ENCODE measurements around the gene AP1G2. TPM values are rescaled to one million over a fixed set of nuclear protein-coding genes. Genes with fewer than 3 reads are reported as not detected.

AP1G2 gene
- polyA plus RNA-seq, 1 of the 3 experiments (the other 2 are of a cell fraction): 88.3 TPM

DNA sequence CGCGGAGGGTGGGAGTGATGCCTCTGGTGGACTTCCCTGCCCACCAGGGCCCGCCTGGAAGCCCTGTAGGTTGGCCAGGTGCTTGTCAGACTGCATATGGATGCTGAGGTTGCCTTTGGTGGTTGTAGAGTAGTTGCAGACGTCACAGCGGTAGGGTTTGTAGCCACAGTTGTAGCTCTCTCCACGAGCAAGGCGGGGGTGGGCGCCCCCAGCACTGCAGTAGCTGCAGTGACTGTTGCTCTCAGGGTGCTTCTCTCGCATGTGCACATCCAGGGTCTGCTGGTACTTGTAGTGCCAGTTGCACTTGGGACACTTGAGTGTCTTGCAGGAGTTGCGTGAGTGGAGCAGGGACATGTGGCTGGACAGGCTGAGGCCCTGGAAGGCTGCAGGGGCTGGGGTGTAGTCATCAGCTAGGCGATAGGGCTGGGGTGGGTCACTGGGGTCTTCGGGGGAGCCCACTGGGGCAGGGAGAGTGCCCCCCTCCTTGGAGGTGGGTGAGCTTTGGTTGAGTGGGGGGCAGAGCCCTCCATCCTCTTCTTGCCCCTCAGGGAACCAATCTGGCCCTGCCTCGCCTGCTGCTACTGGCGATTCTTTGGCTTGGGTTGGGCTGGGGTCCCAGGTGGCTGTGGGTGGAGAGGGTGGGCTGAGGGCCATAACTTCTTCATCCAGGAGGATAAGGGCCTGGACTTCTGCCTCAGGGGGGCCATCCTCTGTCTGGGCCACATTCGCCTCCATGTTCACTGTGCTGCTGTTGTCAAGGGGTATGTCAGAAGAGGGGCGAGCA lies 33.7 kb downstream of the AP1G2 start:
- no peaks in the 10 kb centered on the region for H3K27me3 ChIP-seq (ENCODE audit: insufficient read depth)
- ChIA-PET POLR2A (no interaction called here), CTCF (interaction anchor here (1.0 to 11.4 kb wide), 6 partner anchors 10 to 53 kb away, joined by 3 to 142 read pairs (median 6); no protein-coding TSS in a partner anchor)
- DNase-seq: no peak
- H3K9me2 ChIP-seq: no peaks in the 10 kb centered on the region
- 91% methylated on average over 7 of the region's 16 CpGs for WGBS (ENCODE audit: low lambda C conversion rate)
- no peaks in the 10 kb centered on the region for H3F3A ChIP-seq (replicated peaks; ENCODE audit: insufficient read depth)
- H4K20me1 ChIP-seq (ENCODE audit: insufficient read depth): no peaks in the 10 kb centered on the region
- H3K9ac ChIP-seq: no peak overlapping the region
- no peaks in the 10 kb centered on the region; a peak in 1 of 4 replicates for H3K4me1 ChIP-seq (ENCODE audit: control insufficient read depth in 1 of 2, insufficient read depth in 2 of 2, low read depth in 1 of 2, low read length in 1 of 2)
- H3K27ac ChIP-seq (ENCODE audit: low read depth in 2 of 2, low read length in 1 of 2): no peak overlapping the region
- H3K79me2 ChIP-seq (ENCODE audit: insufficient read depth): no peaks in the 10 kb centered on the region
- H3K9me3 ChIP-seq: no peaks in the 10 kb centered on the region
- H2AFZ ChIP-seq (ENCODE audit: low read depth): no peak overlapping the region
- H3K4me2 ChIP-seq: no peak overlapping the region
- peaks cover 0 to 16% of the 10 kb centered on the region in 2 experiments for H3K36me3 ChIP-seq (replicated peaks in 1 of 2; ENCODE audit: control insufficient read depth in 1 of 2, insufficient read depth in 2 of 2, low read length in 1 of 2)
- no peak overlapping the region for H3K4me3 ChIP-seq (ENCODE audit: low read depth in 2 of 2, low read length in 1 of 2)
- TF ChIP-seq TCF12 (IDR thresholded peaks at IDR 0.05): no peak
- TF ChIP-seq, protein P1, sequence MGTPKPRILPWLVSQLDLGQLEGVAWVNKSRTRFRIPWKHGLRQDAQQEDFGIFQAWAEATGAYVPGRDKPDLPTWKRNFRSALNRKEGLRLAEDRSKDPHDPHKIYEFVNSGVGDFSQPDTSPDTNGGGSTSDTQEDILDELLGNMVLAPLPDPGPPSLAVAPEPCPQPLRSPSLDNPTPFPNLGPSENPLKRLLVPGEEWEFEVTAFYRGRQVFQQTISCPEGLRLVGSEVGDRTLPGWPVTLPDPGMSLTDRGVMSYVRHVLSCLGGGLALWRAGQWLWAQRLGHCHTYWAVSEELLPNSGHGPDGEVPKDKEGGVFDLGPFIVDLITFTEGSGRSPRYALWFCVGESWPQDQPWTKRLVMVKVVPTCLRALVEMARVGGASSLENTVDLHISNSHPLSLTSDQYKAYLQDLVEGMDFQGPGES (IDR thresholded peaks at IDR 0.05; ENCODE audit: low read depth, low read length): no peak

DNA sequence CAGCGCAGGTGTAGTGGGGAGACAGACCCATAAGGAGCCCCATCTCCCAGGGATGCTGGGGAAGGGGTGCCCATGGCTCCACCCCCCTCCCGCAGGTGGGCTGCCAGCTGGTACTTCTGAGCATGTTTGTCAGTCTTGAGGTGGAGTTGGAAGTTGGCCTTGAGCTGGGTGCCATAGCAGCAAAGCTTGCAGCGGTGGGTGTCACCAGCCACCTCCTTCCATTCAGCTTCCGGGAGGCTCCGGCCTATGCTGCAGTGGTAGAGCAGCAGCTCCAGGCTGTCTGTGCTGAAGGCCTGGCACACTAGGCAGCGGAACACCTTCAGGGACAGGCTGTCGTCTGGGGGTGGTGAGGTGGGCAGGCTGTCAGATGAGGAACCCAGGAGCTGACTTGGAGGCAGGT lies 34.9 kb downstream of the AP1G2 start:
- no peaks in the 10 kb centered on the region for H3K9me3 ChIP-seq
- H3K4me3 ChIP-seq (ENCODE audit: low read depth in 2 of 2, low read length in 1 of 2): no peak overlapping the region
- H3K9ac ChIP-seq: no peak overlapping the region
- POLR2A ChIA-PET: no interaction called here
- TF ChIP-seq, protein P2, sequence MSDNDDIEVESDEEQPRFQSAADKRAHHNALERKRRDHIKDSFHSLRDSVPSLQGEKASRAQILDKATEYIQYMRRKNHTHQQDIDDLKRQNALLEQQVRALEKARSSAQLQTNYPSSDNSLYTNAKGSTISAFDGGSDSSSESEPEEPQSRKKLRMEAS (IDR thresholded peaks at IDR 0.05; ENCODE audit: low read depth): no peak
- TF ChIP-seq, protein P1 (IDR thresholded peaks at IDR 0.05; ENCODE audit: low read depth, low read length): no peak
- no peak for TF ChIP-seq FOSL2 (IDR thresholded peaks at IDR 0.05; ENCODE audit: borderline replicate concordance, low read depth)
- TF ChIP-seq NFIC (IDR thresholded peaks at IDR 0.05; ENCODE audit: borderline replicate concordance): no peak
- no peak for TF ChIP-seq POLR2AphosphoS5 (IDR thresholded peaks at IDR 0.05; ENCODE audit: low read depth, low read length)
- no peak for TF ChIP-seq RAD21 (IDR thresholded peaks at IDR 0.05; ENCODE audit: low read length)
- no peak for TF ChIP-seq ELF1 (IDR thresholded peaks at IDR 0.05)
- TF ChIP-seq, protein P3, sequence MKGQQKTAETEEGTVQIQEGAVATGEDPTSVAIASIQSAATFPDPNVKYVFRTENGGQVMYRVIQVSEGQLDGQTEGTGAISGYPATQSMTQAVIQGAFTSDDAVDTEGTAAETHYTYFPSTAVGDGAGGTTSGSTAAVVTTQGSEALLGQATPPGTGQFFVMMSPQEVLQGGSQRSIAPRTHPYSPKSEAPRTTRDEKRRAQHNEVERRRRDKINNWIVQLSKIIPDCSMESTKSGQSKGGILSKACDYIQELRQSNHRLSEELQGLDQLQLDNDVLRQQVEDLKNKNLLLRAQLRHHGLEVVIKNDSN (IDR thresholded peaks at IDR 0.05; ENCODE audit: borderline replicate concordance, low read depth): no peak
- H3K4me1 ChIP-seq (ENCODE audit: control insufficient read depth in 1 of 2, insufficient read depth in 2 of 2, low read depth in 1 of 2, low read length in 1 of 2): peaks cover 0 to 4% of the 10 kb centered on the region in 2 experiments; a peak in 1 of 4 replicates
- H3K27me3 ChIP-seq (ENCODE audit: insufficient read depth): no peaks in the 10 kb centered on the region
- DNase-seq: no peak
- CTCF ChIA-PET: interaction anchor here (0.7 to 11.4 kb wide), 7 partner anchors 9 to 237 kb away, joined by 3 to 142 read pairs (median 4); no protein-coding TSS in a partner anchor
- no peaks in the 10 kb centered on the region for H4K20me1 ChIP-seq (ENCODE audit: insufficient read depth)
- no peaks in the 10 kb centered on the region for H3K9me2 ChIP-seq
- H3K79me2 ChIP-seq (ENCODE audit: insufficient read depth): no peaks in the 10 kb centered on the region
- no peak overlapping the region for H3K4me2 ChIP-seq
- H2AFZ ChIP-seq (ENCODE audit: low read depth): no peak overlapping the region
- H3K36me3 ChIP-seq (replicated peaks in 1 of 2; ENCODE audit: control insufficient read depth in 1 of 2, insufficient read depth in 2 of 2, low read length in 1 of 2): peaks cover 0 to 16% of the 10 kb centered on the region in 2 experiments
- H3K27ac ChIP-seq (ENCODE audit: low read depth in 2 of 2, low read length in 1 of 2): no peak overlapping the region
- 88% methylated on average over 5 of the region's 7 CpGs for WGBS (ENCODE audit: low lambda C conversion rate)
- H3F3A ChIP-seq (replicated peaks; ENCODE audit: insufficient read depth): no peaks in the 10 kb centered on the region
